ENCODE measurements around the gene GGA3.

DNA sequence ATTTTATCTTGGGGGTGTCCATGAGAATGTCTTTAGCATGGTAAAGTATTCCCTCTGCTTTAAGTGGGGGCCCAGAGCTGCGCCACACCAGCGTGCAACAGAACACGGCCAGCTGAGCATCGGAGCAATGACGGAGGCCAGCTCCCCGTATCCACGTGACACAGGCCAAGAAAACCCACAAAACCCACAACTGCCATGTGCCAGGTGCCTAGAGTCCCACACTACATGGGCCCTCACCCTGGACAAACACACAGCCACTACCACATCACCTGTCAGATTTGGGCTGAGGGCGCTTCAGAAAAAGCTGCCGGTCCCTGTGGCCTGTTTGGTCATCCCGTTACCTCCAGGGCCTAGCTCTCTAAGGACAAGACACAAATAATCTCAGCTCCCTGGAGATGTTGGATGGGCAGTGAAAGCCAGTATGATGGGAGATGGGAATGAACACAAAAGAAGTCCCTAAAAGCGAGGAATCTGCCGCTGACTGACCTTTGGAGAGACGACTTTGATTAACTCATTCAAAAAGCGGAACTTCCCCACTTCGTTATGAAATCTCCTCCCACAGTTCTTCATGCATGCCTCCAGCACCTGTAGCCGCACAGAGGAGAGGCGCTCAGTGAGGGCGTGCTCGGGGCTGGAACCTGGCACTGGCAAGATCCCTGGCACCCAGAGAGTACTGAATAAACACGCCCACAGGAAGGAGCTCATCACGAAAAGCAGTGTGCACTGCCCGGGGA, 17.1 kb downstream of the GGA3 start:
- no peak for TF ChIP-seq EZH2phosphoT487 (IDR thresholded peaks at IDR 0.05; ENCODE audit: low read length)
- TF ChIP-seq, protein P1, sequence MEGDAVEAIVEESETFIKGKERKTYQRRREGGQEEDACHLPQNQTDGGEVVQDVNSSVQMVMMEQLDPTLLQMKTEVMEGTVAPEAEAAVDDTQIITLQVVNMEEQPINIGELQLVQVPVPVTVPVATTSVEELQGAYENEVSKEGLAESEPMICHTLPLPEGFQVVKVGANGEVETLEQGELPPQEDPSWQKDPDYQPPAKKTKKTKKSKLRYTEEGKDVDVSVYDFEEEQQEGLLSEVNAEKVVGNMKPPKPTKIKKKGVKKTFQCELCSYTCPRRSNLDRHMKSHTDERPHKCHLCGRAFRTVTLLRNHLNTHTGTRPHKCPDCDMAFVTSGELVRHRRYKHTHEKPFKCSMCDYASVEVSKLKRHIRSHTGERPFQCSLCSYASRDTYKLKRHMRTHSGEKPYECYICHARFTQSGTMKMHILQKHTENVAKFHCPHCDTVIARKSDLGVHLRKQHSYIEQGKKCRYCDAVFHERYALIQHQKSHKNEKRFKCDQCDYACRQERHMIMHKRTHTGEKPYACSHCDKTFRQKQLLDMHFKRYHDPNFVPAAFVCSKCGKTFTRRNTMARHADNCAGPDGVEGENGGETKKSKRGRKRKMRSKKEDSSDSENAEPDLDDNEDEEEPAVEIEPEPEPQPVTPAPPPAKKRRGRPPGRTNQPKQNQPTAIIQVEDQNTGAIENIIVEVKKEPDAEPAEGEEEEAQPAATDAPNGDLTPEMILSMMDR (IDR thresholded peaks at IDR 0.05; ENCODE audit: low read length) = no peak

All from MM.1S (cell line).